ENCODE results near the gene NFE2L3.

- TF ChIP-seq, protein P1, sequence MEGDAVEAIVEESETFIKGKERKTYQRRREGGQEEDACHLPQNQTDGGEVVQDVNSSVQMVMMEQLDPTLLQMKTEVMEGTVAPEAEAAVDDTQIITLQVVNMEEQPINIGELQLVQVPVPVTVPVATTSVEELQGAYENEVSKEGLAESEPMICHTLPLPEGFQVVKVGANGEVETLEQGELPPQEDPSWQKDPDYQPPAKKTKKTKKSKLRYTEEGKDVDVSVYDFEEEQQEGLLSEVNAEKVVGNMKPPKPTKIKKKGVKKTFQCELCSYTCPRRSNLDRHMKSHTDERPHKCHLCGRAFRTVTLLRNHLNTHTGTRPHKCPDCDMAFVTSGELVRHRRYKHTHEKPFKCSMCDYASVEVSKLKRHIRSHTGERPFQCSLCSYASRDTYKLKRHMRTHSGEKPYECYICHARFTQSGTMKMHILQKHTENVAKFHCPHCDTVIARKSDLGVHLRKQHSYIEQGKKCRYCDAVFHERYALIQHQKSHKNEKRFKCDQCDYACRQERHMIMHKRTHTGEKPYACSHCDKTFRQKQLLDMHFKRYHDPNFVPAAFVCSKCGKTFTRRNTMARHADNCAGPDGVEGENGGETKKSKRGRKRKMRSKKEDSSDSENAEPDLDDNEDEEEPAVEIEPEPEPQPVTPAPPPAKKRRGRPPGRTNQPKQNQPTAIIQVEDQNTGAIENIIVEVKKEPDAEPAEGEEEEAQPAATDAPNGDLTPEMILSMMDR (conservative IDR thresholded peaks at IDR 0.05; ENCODE audit: low read length), result no peak
- no peak for TF ChIP-seq EZH2phosphoT487 (IDR thresholded peaks at IDR 0.05; ENCODE audit: borderline replicate concordance)
Measured at GRCh38 chr7:26172048-26172447, 20.1 kb downstream of the NFE2L3 start.
